A673 (cell line): ENCODE results near the gene SUSD6. TPM values are rescaled to one million over a fixed set of nuclear protein-coding genes. Genes with fewer than 3 reads are reported as not detected.
"Not testable (repeated sequence)": the region's sequence is repeated elsewhere in the genome, so short reads cannot be mapped to it uniquely, and the experiment has no call there.

Experiments used
- BruUV-seq: library from RNA; stranded (reverse); fragments of 400-500 nt; replicated peaks from 2 replicates; lab custom pipeline; 2021; lab: Mats Ljungman, UMichigan
- CTCF ChIA-PET: fragments of 300-600 bp; sonication (Branson Sonifier 250); formaldehyde crosslinking; loops from one replicate; lab custom pipeline; 2022; ENCODE audit warnings: antibody characterized with exemption; lab: Charles Lee
- POLR2A ChIA-PET: fragments of 300-600 bp; sonication (Branson Sonifier 250); formaldehyde crosslinking; loops from one replicate; lab custom pipeline; 2022; ENCODE audit warnings: antibody characterized with exemption; ENCODE audit not compliant: low non-redundant PET; lab: Charles Lee
- DNase-seq: peaks from one replicate; pipeline ENCODE4 v3.0.0-alpha.2; 2015; ENCODE audit warnings: low spot score
- H3K27ac ChIP-seq: fragments of 200-600 bp; sonication (generic); 2 replicates; pipeline ENCODE4 v1.5.1; 2016; ENCODE audit warnings: mixed run types, low read depth, mild to moderate bottlenecking, mixed read lengths, antibody characterized with exemption, low read length; ENCODE audit not compliant: poor library complexity, severe bottlenecking
- H3K27me3 ChIP-seq: fragments of 200-600 bp; sonication (generic); replicated peaks from 2 replicates; pipeline ENCODE4 v1.6.1; 2017; ENCODE audit warnings: mixed run types, low read depth, mild to moderate bottlenecking, mixed read lengths, antibody characterized with exemption, low read length; ENCODE audit not compliant: insufficient read depth, poor library complexity
- H3K36me3 ChIP-seq: fragments of 200-600 bp; sonication (generic); 2 replicates; pipeline ENCODE4 v1.6.1; 2016; ENCODE audit warnings: mixed run types, mild to moderate bottlenecking, mixed read lengths, antibody characterized with exemption, low read length; ENCODE audit not compliant: insufficient read depth, poor library complexity, severe bottlenecking
- H3K4me1 ChIP-seq: fragments of 200-600 bp; sonication (generic); 2 replicates; pipeline ENCODE4 v1.6.1; 2017; ENCODE audit warnings: mixed run types, mild to moderate bottlenecking, mixed read lengths, antibody characterized with exemption, low read length; ENCODE audit not compliant: insufficient read depth, poor library complexity, severe bottlenecking
- H3K4me3 ChIP-seq: fragments of 200-600 bp; sonication (generic); 2 replicates; pipeline ENCODE4 v1.5.1; 2016; ENCODE audit warnings: low read depth, mixed run types, mild to moderate bottlenecking, mixed read lengths, low read length; ENCODE audit not compliant: poor library complexity, severe bottlenecking
- H3K9me3 ChIP-seq: fragments of 200-600 bp; sonication (generic); 2 replicates; pipeline ENCODE4 v1.6.1; 2016; ENCODE audit warnings: mixed run types, low read depth, mild to moderate bottlenecking, mixed read lengths, antibody characterized with exemption, low read length; ENCODE audit not compliant: poor library complexity, severe bottlenecking
- CTCF ChIP-seq: fragments of 300-800, 200-600 bp; sonication (generic); conservative IDR thresholded peaks from 2 replicates; pipeline ENCODE4 v1.5.1; 2017; ENCODE audit warnings: low read depth, mild to moderate bottlenecking, antibody characterized with exemption, low read length, moderate library complexity, mixed read lengths
- EZH2 ChIP-seq: fragments of 200-600 bp; sonication (generic); IDR thresholded peaks from 2 replicates; pipeline ENCODE4 v1.6.1; 2017; ENCODE audit warnings: borderline replicate concordance, low read depth, mild to moderate bottlenecking, mixed read lengths, antibody characterized with exemption, low read length; ENCODE audit not compliant: poor library complexity, severe bottlenecking
- intact Hi-C: fragments of 100-400 bp; cut with micrococcal nuclease; formaldehyde crosslinking; loops from one replicate; pipeline ENCODE4 v1.10.0; 2022; ENCODE audit not compliant: unreplicated experiment
- total RNA-seq: library from RNA; stranded (reverse); gene quantifications from 2 replicates; pipeline ENCODE4 v1.2.3, GENCODE V29; 2021

SUSD6 gene
- total RNA-seq, 1 experiment from 2014 or later: 9.2 TPM

GRCh38 chr14:69696633-69697557 is 85.5 kb downstream of the SUSD6 start:
- TF ChIP-seq EZH2: no peak
- TF ChIP-seq CTCF: no peak
- CTCF ChIA-PET: no interaction called here
- intact Hi-C loops: no loop called here
- TSS peak; percentile 98 for BruUV-seq
- peaks cover 43% of the 10 kb centered on the region for H3K4me1 ChIP-seq
- POLR2A ChIA-PET: no interaction called here
- peak; percentile 28 for DNase-seq
- H3K27me3 ChIP-seq: no peaks in the 10 kb centered on the region
- no peaks in the 10 kb centered on the region for H3K36me3 ChIP-seq
- H3K9me3 ChIP-seq: no peaks in the 10 kb centered on the region
- H3K27ac ChIP-seq: peak overlapping the region; percentile 15
- no peak overlapping the region for H3K4me3 ChIP-seq

GRCh38 chr14:69698572-69698971 is 87.2 kb downstream of the SUSD6 start:
- intact Hi-C loops: no loop called here
- CTCF ChIA-PET: no interaction called here
- BruUV-seq: no TSS peak

GRCh38 chr14:69699243-69699642 is 87.8 kb downstream of the SUSD6 start:
- H3K4me3 ChIP-seq, H3K27ac ChIP-seq, H3K9me3 ChIP-seq, DNase-seq, H3K36me3 ChIP-seq, intact Hi-C loops, CTCF ChIA-PET, H3K27me3 ChIP-seq, BruUV-seq: not testable (repeated sequence)
- H3K4me1 ChIP-seq: peaks cover 46% of the 10 kb centered on the region
- POLR2A ChIA-PET: interaction anchor here (0.6 kb wide), 1 partner anchor 33 kb away, joined by 3 read pairs; no protein-coding TSS in a partner anchor

More at GRCh38 chr14:69698572-69698971, 87.2 kb downstream of the SUSD6 start:
- POLR2A ChIA-PET: no interaction called here
- TF ChIP-seq CTCF: no peak
- TF ChIP-seq EZH2: no peak
- H3K4me3 ChIP-seq: no peak overlapping the region
- no peak overlapping the region for H3K27ac ChIP-seq
- H3K27me3 ChIP-seq: no peaks in the 10 kb centered on the region
- no peaks in the 10 kb centered on the region for H3K9me3 ChIP-seq
- H3K36me3 ChIP-seq: no peaks in the 10 kb centered on the region
- no peak for DNase-seq
- peaks cover 46% of the 10 kb centered on the region for H3K4me1 ChIP-seq
